NCI-H1105 treated with DMSO at 0.1 percent for 48 hours (cell line): Measurements from ENCODE around the gene TUBA4A.
A peak's percentile ranks its signal among the peaks of the same experiment; 100 is the strongest.
"Not testable (repeated sequence)": the region's sequence is repeated elsewhere in the genome, so short reads cannot be mapped to it uniquely, and the experiment has no call there.

ENCODE experiments used
- DNase-seq: peaks from one replicate; lab custom pipeline; 2025; lab: John Stamatoyannopoulos, UW

The TUBA4A gene

GRCh38 chr2:219210196-219210885, 43.4 kb downstream of the TUBA4A start:
- DNase-seq, result no peak

DNA sequence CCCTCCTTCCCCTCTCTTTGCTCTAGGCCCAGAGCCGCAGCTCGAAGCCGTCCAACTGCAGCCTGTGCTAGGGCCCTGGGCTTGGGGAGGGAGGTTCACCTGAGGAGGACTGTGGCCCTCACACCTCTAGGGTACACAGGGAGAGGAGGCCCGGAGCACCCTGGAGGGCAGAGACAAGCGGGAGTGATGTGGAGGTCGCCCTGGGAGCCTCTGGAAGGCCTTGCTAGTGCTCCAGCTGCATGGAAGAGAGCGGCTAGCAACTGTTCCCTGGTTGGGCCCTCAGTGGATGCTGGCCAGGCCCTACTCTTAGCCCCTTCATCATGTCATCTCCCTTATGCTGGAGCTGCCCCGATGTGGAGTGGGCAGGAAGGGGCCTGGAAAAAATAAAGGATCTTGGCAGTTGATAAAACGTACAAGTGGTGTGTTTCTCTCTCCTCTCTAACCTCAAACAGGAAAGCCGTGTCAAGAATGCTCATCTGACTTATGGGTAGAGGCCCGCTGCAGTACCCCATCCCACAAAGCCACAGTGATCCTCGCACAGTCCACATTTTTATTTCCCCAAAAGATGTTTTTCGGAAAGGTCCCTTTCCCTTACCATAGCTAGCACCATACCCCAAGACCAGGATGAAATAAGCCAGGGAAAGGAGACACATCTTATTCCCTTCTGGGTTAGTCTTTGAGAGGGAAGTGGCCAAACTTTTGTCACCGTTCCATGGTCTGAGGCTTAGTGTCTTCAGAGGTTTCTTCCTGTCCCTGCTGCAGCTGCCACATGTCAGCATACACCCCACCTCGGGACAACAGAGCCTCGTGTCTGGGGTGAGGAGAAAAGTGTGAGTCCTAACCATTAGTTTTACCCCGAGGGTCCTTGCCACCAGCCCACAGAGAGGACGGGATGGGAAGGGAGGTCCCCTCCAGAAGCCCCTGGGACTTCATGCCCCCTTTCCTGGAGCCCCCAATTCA, 44.2 kb downstream of the TUBA4A start:
- DNase-seq, result no peak

GRCh38 chr2:219207884-219208740, 45.6 kb downstream of the TUBA4A start:
- DNase-seq, result peak; percentile 33

GRCh38 chr2:219207134-219207883, 46.4 kb downstream of the TUBA4A start:
- no peak for DNase-seq

- peak; percentile 81 for DNase-seq
Observed at GRCh38 chr2:219206328-219207133, 47.2 kb downstream of the TUBA4A start, which contains the start of gene ZFAND2B. ZFAND2B (plus strand) TSS chr2:219206782; CDS start chr2:219206988, 206 bp downstream.

GRCh38 chr2:219205981-219206327, 47.8 kb downstream of the TUBA4A start:
- no peak for DNase-seq

DNA sequence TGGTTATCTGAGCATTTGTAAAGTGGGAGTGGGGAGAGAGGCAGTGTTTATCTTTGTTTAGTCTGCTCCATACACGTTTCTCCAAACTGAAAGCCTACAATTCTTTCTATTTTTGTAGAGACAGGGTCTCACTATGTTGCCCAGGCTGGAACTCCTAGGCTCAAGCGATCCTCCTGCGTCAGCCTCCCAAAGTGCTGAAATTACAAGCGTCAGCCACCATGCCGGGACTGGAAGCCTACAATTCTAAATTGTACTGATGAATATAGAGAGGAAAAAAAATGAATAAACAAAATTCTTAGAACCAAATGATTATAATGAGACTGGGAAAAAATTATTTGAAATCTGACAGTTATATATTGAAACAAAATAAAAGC, 48.6 kb downstream of the TUBA4A start:
- DNase-seq, result no peak

GRCh38 chr2:219204425-219205164, 49.1 kb downstream of the TUBA4A start:
- no peak for DNase-seq

DNA sequence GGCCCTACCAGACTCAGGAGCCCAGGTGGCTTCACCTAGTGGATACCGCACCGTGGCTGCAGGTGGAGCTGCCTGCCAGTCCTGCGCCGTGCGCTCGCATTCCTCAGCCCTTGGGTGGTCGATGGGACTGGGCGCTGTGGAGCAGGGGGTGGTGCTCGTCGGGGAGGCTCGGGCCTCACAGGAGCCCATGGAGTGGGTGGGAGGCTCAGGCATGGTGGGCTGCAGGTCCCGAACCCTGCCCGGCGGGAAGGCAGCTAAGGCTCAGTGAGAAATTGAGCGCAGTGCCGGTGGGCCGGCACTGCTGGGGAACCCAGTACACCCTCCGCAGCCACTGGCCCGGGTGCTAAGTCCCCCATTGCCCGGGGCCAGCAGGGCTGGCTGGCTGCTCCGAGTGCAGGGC, 52.4 kb downstream of the TUBA4A start:
- DNase-seq, result not testable (repeated sequence)

- not testable (repeated sequence) for DNase-seq
Observed at GRCh38 chr2:219200502-219201326, 53.0 kb downstream of the TUBA4A start.
